ENCODE data around the gene MSGN1.

Gene MSGN1

DNA sequence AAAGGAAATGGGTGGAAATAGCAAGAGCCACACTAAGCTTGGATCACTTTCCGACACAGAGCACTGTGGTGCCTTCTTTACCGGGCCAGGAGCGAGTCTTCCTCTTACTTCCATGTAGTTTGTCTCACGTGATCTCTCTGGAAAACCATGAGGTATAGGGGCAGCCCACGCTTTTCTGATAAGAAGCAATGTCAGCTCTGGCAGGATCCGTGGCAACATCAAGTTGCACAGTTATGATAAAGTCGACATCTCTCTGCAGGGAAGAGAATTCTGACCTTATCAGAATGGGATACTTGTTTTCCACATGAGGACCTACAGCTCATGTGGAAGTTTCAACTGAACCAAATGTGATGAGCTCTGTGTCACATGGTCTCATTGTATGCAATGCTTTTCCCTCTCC, 29.5 kb downstream of the MSGN1 start:
- no peak overlapping the region for H3K27ac ChIP-seq (ENCODE audit: insufficient read depth, low read length, poor library complexity, severe bottlenecking)
- no peak overlapping the region for H3K4me3 ChIP-seq (ENCODE audit: insufficient read depth, low read depth, low read length, poor library complexity, severe bottlenecking)
- no peaks in the 10 kb centered on the region for H3K9me3 ChIP-seq (ENCODE audit: control insufficient read depth, low read length)
- no peaks in the 10 kb centered on the region for H3K27me3 ChIP-seq (replicated peaks; ENCODE audit: control insufficient read depth, insufficient read depth, low read length, poor library complexity, severe bottlenecking)
- H3K36me3 ChIP-seq (ENCODE audit: control insufficient read depth, insufficient read depth, low read length), result no peaks in the 10 kb centered on the region
- no peak for DNase-seq
- H3K4me1 ChIP-seq (ENCODE audit: control insufficient read depth, insufficient read depth, low read length, poor library complexity, severe bottlenecking), result no peaks in the 10 kb centered on the region

DNA sequence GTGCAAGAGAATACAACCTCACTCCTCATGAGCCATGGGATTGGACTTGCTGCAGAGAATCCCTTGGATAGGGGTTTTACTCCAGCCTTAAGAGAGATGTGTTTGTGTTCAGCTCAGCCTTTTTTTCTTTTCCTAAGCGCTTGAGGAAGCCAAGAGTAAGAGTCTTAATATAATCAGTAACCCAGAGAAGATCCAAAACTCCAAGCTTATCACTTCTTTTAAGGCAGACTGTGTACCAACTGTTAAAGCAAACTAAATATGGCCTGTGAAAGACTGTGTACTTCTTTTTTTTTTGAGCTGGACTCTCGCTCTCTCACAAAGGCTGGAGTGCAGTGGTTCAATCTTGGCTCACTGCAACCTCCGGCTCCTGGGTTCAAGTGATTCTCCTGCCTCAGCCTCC, 30.4 kb downstream of the MSGN1 start:
- H3K4me1 ChIP-seq (ENCODE audit: control insufficient read depth, insufficient read depth, low read length, poor library complexity, severe bottlenecking), result no peaks in the 10 kb centered on the region

GRCh38 chr2:17847236-17847635, 31.0 kb downstream of the MSGN1 start:
- DNase-seq, result no peak
- no peaks in the 10 kb centered on the region for H3K27me3 ChIP-seq (replicated peaks; ENCODE audit: control insufficient read depth, insufficient read depth, low read length, poor library complexity, severe bottlenecking)

More for the DNA sequence above, 30.4 kb downstream of the MSGN1 start:
- no peak overlapping the region for H3K27ac ChIP-seq (ENCODE audit: insufficient read depth, low read length, poor library complexity, severe bottlenecking)
- H3K4me3 ChIP-seq (ENCODE audit: insufficient read depth, low read depth, low read length, poor library complexity, severe bottlenecking), result no peak overlapping the region
- DNase-seq, result no peak
- no peaks in the 10 kb centered on the region for H3K9me3 ChIP-seq (ENCODE audit: control insufficient read depth, low read length)
- H3K36me3 ChIP-seq (ENCODE audit: control insufficient read depth, insufficient read depth, low read length), result no peaks in the 10 kb centered on the region
- H3K27me3 ChIP-seq (replicated peaks; ENCODE audit: control insufficient read depth, insufficient read depth, low read length, poor library complexity, severe bottlenecking), result no peaks in the 10 kb centered on the region

GRCh38 chr2:17849275-17849674, 33.0 kb downstream of the MSGN1 start:
- Histone ChIP-seq H3K4me1 (ENCODE audit: control insufficient read depth, insufficient read depth, low read length, poor library complexity, severe bottlenecking) (no peaks in the 10 kb centered on the region), H3K9me3 (ENCODE audit: control insufficient read depth, low read length) (no peaks in the 10 kb centered on the region), H3K4me3 (ENCODE audit: insufficient read depth, low read depth, low read length, poor library complexity, severe bottlenecking) (no peak overlapping the region), H3K27me3 (replicated peaks; ENCODE audit: control insufficient read depth, insufficient read depth, low read length, poor library complexity, severe bottlenecking) (no peaks in the 10 kb centered on the region), H3K36me3 (ENCODE audit: control insufficient read depth, insufficient read depth, low read length) (no peaks in the 10 kb centered on the region), H3K27ac (ENCODE audit: insufficient read depth, low read length, poor library complexity, severe bottlenecking) (no peak overlapping the region)
- no peak for DNase-seq

More at GRCh38 chr2:17847236-17847635, 31.0 kb downstream of the MSGN1 start:
- Histone ChIP-seq H3K9me3 (ENCODE audit: control insufficient read depth, low read length) (no peaks in the 10 kb centered on the region), H3K4me1 (ENCODE audit: control insufficient read depth, insufficient read depth, low read length, poor library complexity, severe bottlenecking) (no peaks in the 10 kb centered on the region), H3K27ac (ENCODE audit: insufficient read depth, low read length, poor library complexity, severe bottlenecking) (no peak overlapping the region), H3K36me3 (ENCODE audit: control insufficient read depth, insufficient read depth, low read length) (no peaks in the 10 kb centered on the region), H3K4me3 (ENCODE audit: insufficient read depth, low read depth, low read length, poor library complexity, severe bottlenecking) (no peak overlapping the region)

- Histone ChIP-seq H3K36me3 (ENCODE audit: control insufficient read depth, insufficient read depth, low read length) (no peaks in the 10 kb centered on the region), H3K4me1 (ENCODE audit: control insufficient read depth, insufficient read depth, low read length, poor library complexity, severe bottlenecking) (no peaks in the 10 kb centered on the region), H3K27me3 (replicated peaks; ENCODE audit: control insufficient read depth, insufficient read depth, low read length, poor library complexity, severe bottlenecking) (no peaks in the 10 kb centered on the region), H3K4me3 (ENCODE audit: insufficient read depth, low read depth, low read length, poor library complexity, severe bottlenecking) (no peak overlapping the region), H3K9me3 (ENCODE audit: control insufficient read depth, low read length) (no peaks in the 10 kb centered on the region), H3K27ac (ENCODE audit: insufficient read depth, low read length, poor library complexity, severe bottlenecking) (no peak overlapping the region)
- no peak for DNase-seq
Measured at GRCh38 chr2:17850151-17850550, 33.9 kb downstream of the MSGN1 start.

DNA sequence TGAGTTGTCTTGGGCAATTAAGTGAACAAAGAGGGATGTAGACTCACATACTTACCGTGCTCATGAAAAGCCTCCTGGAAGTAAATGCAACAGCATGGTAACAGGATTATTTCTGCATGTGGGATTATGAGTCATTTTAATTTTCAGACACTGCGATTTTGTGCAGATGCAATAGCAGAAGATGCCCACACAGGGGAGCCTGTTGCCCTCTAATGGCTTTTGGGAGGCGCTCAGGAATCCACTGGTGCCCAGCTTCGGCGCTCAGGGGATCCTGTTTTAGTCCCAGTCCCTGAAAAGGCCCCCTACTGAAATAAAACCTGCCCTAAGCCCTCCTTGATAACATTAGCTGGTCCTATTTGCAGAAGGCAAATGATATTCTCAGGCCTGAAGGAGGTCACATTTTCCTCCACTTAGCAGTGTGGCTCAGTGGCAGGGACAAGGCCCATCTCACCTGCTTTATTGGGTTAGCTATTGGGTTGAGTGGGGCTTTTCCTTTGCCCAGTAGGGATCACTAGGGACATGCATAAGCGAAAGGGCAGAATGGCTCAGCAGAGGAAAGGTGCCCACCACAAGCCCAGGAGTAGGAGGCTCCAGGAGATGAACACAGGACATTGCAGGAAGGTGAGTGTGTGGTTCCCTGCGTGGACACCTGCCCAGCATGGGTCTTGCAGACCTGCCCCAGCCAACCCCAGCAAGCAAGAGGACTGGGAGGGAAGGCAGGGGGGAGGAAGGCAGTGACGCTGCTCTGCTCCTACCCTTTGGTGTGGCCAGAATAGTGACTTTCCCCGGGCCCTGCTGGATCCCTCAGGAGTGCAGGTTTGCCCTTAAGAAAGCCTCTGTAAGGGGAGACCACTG, 35.7 kb downstream of the MSGN1 start:
- H3K36me3 ChIP-seq (ENCODE audit: control insufficient read depth, insufficient read depth, low read length), result no peaks in the 10 kb centered on the region
- no peak overlapping the region for H3K4me3 ChIP-seq (ENCODE audit: insufficient read depth, low read depth, low read length, poor library complexity, severe bottlenecking)
- no peaks in the 10 kb centered on the region for H3K27me3 ChIP-seq (replicated peaks; ENCODE audit: control insufficient read depth, insufficient read depth, low read length, poor library complexity, severe bottlenecking)
- DNase-seq, result no peak
- no peaks in the 10 kb centered on the region for H3K4me1 ChIP-seq (ENCODE audit: control insufficient read depth, insufficient read depth, low read length, poor library complexity, severe bottlenecking)
- no peaks in the 10 kb centered on the region for H3K9me3 ChIP-seq (ENCODE audit: control insufficient read depth, low read length)
- H3K27ac ChIP-seq (ENCODE audit: insufficient read depth, low read length, poor library complexity, severe bottlenecking), result no peak overlapping the region

GRCh38 chr2:17853799-17854198, 37.5 kb downstream of the MSGN1 start:
- Histone ChIP-seq H3K36me3 (ENCODE audit: control insufficient read depth, insufficient read depth, low read length) (no peaks in the 10 kb centered on the region), H3K9me3 (ENCODE audit: control insufficient read depth, low read length) (no peaks in the 10 kb centered on the region), H3K27ac (ENCODE audit: insufficient read depth, low read length, poor library complexity, severe bottlenecking) (no peak overlapping the region), H3K27me3 (replicated peaks; ENCODE audit: control insufficient read depth, insufficient read depth, low read length, poor library complexity, severe bottlenecking) (no peaks in the 10 kb centered on the region), H3K4me3 (ENCODE audit: insufficient read depth, low read depth, low read length, poor library complexity, severe bottlenecking) (no peak overlapping the region), H3K4me1 (ENCODE audit: control insufficient read depth, insufficient read depth, low read length, poor library complexity, severe bottlenecking) (no peaks in the 10 kb centered on the region)
- no peak for DNase-seq

GRCh38 chr2:17857021-17857420, 40.8 kb downstream of the MSGN1 start:
- Histone ChIP-seq H3K27me3 (replicated peaks; ENCODE audit: control insufficient read depth, insufficient read depth, low read length, poor library complexity, severe bottlenecking) (no peaks in the 10 kb centered on the region), H3K9me3 (ENCODE audit: control insufficient read depth, low read length) (no peaks in the 10 kb centered on the region), H3K4me3 (ENCODE audit: insufficient read depth, low read depth, low read length, poor library complexity, severe bottlenecking) (no peak overlapping the region), H3K27ac (ENCODE audit: insufficient read depth, low read length, poor library complexity, severe bottlenecking) (no peak overlapping the region), H3K36me3 (ENCODE audit: control insufficient read depth, insufficient read depth, low read length) (no peaks in the 10 kb centered on the region), H3K4me1 (ENCODE audit: control insufficient read depth, insufficient read depth, low read length, poor library complexity, severe bottlenecking) (no peaks in the 10 kb centered on the region)
- DNase-seq, result no peak

DNA sequence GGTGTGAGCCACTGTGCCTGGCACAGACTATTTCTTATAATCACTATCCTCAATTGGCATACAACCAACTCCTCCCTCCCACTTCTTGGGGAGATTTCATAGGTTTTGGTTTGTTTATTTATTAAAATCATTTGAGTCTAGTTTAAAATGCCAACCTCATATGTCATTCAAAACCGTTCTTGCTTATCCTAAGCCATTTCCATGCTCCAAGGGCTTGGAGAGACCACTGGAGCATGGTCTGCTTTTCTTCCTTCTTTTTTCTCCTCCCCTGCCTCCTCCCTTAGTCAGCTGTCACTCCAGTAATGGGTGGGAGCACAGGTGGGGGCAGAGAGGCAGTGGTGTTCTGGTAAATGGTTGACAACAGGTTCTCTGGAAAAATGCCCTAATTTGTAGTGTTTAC, 41.8 kb downstream of the MSGN1 start:
- no peaks in the 10 kb centered on the region for H3K9me3 ChIP-seq (ENCODE audit: control insufficient read depth, low read length)
- no peak overlapping the region for H3K4me3 ChIP-seq (ENCODE audit: insufficient read depth, low read depth, low read length, poor library complexity, severe bottlenecking)
- no peaks in the 10 kb centered on the region for H3K36me3 ChIP-seq (ENCODE audit: control insufficient read depth, insufficient read depth, low read length)
- H3K27me3 ChIP-seq (replicated peaks; ENCODE audit: control insufficient read depth, insufficient read depth, low read length, poor library complexity, severe bottlenecking), result no peaks in the 10 kb centered on the region
- no peak for DNase-seq
- H3K4me1 ChIP-seq (ENCODE audit: control insufficient read depth, insufficient read depth, low read length, poor library complexity, severe bottlenecking), result no peaks in the 10 kb centered on the region
- H3K27ac ChIP-seq (ENCODE audit: insufficient read depth, low read length, poor library complexity, severe bottlenecking), result no peak overlapping the region

DNA sequence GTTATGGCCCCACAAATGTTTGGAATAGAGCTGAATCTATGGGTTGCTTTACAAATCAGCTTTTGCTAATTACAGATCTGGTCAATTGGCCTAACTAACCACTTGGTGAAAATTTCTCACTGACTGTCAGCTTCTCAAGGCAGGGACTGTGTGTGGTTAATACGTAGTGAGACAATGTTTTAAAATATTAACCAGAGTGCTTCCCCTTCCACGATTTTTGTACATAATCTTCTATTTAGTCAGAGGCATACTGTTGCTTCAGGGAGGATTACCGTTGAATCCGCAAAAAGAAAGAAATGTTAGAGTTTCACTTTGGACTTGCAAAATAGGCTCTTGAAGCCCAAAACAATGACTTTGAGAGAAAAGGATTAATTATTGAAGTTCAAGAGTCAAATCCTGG, 47.3 kb downstream of the MSGN1 start:
- no peaks in the 10 kb centered on the region for H3K9me3 ChIP-seq (ENCODE audit: control insufficient read depth, low read length)
- H3K27ac ChIP-seq (ENCODE audit: insufficient read depth, low read length, poor library complexity, severe bottlenecking), result no peak overlapping the region
- no peaks in the 10 kb centered on the region for H3K36me3 ChIP-seq (ENCODE audit: control insufficient read depth, insufficient read depth, low read length)
- no peaks in the 10 kb centered on the region for H3K4me1 ChIP-seq (ENCODE audit: control insufficient read depth, insufficient read depth, low read length, poor library complexity, severe bottlenecking)
- H3K27me3 ChIP-seq (replicated peaks; ENCODE audit: control insufficient read depth, insufficient read depth, low read length, poor library complexity, severe bottlenecking), result no peaks in the 10 kb centered on the region
- no peak overlapping the region for H3K4me3 ChIP-seq (ENCODE audit: insufficient read depth, low read depth, low read length, poor library complexity, severe bottlenecking)
- no peak for DNase-seq
